Activated T-cell treated with anti-CD3 and anti-CD28 coated beads for 48 hours (primary cell): ENCODE data around the gene ALG13.
"Not testable (repeated sequence)": the region's sequence is repeated elsewhere in the genome, so short reads cannot be mapped to it uniquely, and the experiment has no call there.

Experiments used
- DNase-seq: peaks from one replicate; pipeline ENCODE4 v3.0.0-alpha.2; 2020; ENCODE audit warnings: low read depth

The ALG13 gene

GRCh38 chrX:111759686-111760085 lies 78.7 kb downstream of the ALG13 start:
- no peak for DNase-seq

DNA sequence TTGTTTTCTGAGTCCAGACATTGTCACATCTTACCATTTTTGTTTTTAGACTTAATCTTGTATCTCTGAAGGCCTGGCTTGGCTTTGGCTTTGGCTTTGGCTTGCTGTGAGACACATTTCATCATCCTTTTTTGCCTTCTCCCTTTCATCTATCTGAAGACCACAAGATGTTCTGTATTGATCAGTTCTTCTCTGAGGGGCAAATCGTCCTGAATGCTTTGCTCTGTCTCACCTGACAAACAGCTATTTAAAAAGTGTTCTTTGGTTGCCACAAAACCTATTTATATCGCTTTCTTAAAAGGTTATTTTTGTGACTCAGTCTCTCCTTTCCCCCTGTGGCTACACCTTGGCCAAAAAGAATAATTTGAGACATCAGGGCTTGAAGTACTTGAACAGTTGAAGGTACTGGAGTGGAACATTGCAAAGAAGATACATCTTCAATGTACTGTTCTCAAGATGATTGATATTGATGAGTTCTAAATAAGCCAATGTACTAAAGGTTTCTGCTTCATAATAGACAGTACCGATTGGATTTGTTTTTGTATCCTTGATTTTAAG lies 80.7 kb downstream of the ALG13 start:
- DNase-seq, result no peak

- no peak for DNase-seq
These were observed 97.6 kb downstream of the ALG13 start for GRCh38 chrX:111778591-111778990.

GRCh38 chrX:111779582-111779981 lies 98.6 kb downstream of the ALG13 start:
- no peak for DNase-seq

DNA sequence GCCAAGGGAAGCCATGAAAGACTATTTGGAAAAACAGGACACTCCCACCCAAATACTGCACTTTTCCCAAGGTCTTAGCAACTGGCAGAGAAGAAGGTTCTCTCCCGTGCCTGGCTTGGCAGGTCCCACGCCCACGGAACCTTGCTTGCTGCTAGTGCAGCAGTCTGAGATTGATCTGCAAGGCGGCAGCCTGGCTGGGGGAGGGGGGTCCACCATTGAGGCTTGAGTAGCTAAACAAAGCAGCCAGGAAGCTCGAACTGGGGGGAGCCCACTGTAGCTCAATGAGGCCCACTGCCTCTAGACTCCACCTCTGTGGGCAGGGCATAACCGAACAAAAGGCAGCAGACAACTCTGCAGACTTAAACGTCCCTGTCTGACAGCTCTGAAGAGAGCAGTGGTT lies 103.7 kb downstream of the ALG13 start:
- no peak for DNase-seq

DNA sequence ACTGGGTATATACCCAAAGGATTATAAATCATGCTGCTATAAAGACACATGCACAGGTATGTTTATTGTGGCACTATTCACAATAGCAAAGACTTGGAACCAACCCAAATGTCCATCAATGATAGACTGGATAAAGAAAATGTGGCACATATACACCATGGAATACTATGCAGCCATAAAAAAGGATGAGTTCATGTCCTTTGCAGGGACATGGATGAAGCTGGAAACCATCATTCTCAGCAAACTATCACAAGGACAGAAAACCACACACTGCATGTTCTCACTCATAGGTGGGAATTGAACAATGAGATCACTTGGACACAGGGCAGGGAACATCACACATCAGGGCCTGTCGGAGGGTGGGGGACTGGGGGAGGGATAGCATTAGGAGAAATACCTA lies 109.1 kb downstream of the ALG13 start:
- DNase-seq, result not testable (repeated sequence)
